ENCODE data around the gene VWA3B.
A peak's percentile ranks its signal among the peaks of the same experiment; 100 is the strongest.
"Not testable (repeated sequence)": the region's sequence is repeated elsewhere in the genome, so short reads cannot be mapped to it uniquely, and the experiment has no call there.

Gene VWA3B

GRCh38 chr2:98140210-98140609 is 53.2 kb downstream of the VWA3B start:
- peak; percentile 81 for DNase-seq

- no peak for DNase-seq
These were observed 55.3 kb downstream of the VWA3B start for GRCh38 chr2:98142106-98142791.

- DNase-seq, result no peak
These were observed 58.1 kb downstream of the VWA3B start for GRCh38 chr2:98145070-98145469.

GRCh38 chr2:98147900-98148299 is 60.9 kb downstream of the VWA3B start:
- not testable (repeated sequence) for DNase-seq

- DNase-seq, result no peak
These were observed 61.8 kb downstream of the VWA3B start for GRCh38 chr2:98148595-98149332.

GRCh38 chr2:98149333-98149697 is 62.3 kb downstream of the VWA3B start:
- no peak for DNase-seq

GRCh38 chr2:98153481-98153880 is 66.5 kb downstream of the VWA3B start:
- no peak for DNase-seq

GRCh38 chr2:98155291-98155690 is 68.3 kb downstream of the VWA3B start:
- DNase-seq, result no peak

- no peak for DNase-seq
These were observed 68.7 kb downstream of the VWA3B start for GRCh38 chr2:98155716-98156115.

GRCh38 chr2:98156304-98156703 is 69.3 kb downstream of the VWA3B start:
- no peak for DNase-seq

- DNase-seq, result no peak
These were observed 70.6 kb downstream of the VWA3B start for GRCh38 chr2:98157557-98157956.

- DNase-seq, result peak; percentile 71
These were observed 71.3 kb downstream of the VWA3B start for GRCh38 chr2:98158305-98158704.

GRCh38 chr2:98160554-98160953 is 73.6 kb downstream of the VWA3B start:
- DNase-seq, result peak; percentile 76

- DNase-seq, result no peak
These were observed 74.2 kb downstream of the VWA3B start for GRCh38 chr2:98161186-98161585.

- no peak for DNase-seq
These were observed 77.3 kb downstream of the VWA3B start for GRCh38 chr2:98164256-98164655.

- DNase-seq, result no peak
These were observed 78.6 kb downstream of the VWA3B start for GRCh38 chr2:98165516-98166071.

- no peak for DNase-seq
These were observed 80.9 kb downstream of the VWA3B start for GRCh38 chr2:98167916-98168315.

- no peak for DNase-seq
These were observed 83.1 kb downstream of the VWA3B start for GRCh38 chr2:98170076-98170475.

GRCh38 chr2:98172150-98172765 is 85.3 kb downstream of the VWA3B start:
- DNase-seq, result no peak

GRCh38 chr2:98172951-98173350 is 86.0 kb downstream of the VWA3B start:
- DNase-seq, result no peak

GRCh38 chr2:98175811-98176210 is 88.8 kb downstream of the VWA3B start:
- no peak for DNase-seq

GRCh38 chr2:98177286-98177685 is 90.3 kb downstream of the VWA3B start:
- DNase-seq, result no peak

- DNase-seq, result no peak
These were observed 91.0 kb downstream of the VWA3B start for GRCh38 chr2:98177986-98178385.

- DNase-seq, result no peak
These were observed 93.5 kb downstream of the VWA3B start for GRCh38 chr2:98180456-98180855.

Data from femur (tissue), 1 donor.